HL-60/S4 (cell line): ENCODE data around the gene TBCK.

Experiments used
- in situ Hi-C: fragments of 300-500 bp; cut with MboI; formaldehyde crosslinking; loops from 2 replicates; pipeline ENCODE4 v1.14.3; 2022; ENCODE audit warnings: low sequenced_read_pairs

TBCK gene

GRCh38 chr4:105998171-105999063 is 317.6 kb downstream of the TBCK start:
- in situ Hi-C loops = no loop called here

- in situ Hi-C loops = no loop called here
Observed at GRCh38 chr4:105996845-105997244, 319.2 kb downstream of the TBCK start.

- in situ Hi-C loops = no loop called here
Observed at GRCh38 chr4:105994841-105995501, 321.0 kb downstream of the TBCK start.

GRCh38 chr4:105994061-105994460 is 321.9 kb downstream of the TBCK start:
- in situ Hi-C loops = no loop called here

- in situ Hi-C loops = no loop called here
Observed at GRCh38 chr4:105992641-105993305, 323.2 kb downstream of the TBCK start.

- in situ Hi-C loops = no loop called here
Observed at GRCh38 chr4:105991726-105992125, 324.3 kb downstream of the TBCK start.
